ENCODE measurements around the gene AGBL4.

DNA sequence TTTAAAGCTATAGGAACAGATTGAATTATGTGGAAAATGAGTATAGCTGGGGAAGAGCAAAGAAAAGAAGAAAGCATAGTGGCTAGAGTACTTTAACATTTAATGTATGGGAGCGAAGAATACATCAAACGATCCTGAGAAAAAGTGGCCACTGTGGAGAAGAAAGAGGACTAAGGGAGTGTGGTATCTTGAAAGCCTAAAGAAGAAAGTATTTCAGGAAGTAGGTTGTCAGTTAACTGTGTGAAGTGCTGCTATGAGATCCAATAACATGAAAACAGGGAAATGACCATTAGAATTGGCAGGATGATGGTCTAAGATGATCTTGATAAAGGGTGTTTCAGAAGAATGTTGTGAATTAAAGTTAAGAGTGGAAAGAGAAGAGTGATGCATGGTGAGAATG, 1027.4 kb downstream of the AGBL4 start:
- TF ChIP-seq, protein P1, sequence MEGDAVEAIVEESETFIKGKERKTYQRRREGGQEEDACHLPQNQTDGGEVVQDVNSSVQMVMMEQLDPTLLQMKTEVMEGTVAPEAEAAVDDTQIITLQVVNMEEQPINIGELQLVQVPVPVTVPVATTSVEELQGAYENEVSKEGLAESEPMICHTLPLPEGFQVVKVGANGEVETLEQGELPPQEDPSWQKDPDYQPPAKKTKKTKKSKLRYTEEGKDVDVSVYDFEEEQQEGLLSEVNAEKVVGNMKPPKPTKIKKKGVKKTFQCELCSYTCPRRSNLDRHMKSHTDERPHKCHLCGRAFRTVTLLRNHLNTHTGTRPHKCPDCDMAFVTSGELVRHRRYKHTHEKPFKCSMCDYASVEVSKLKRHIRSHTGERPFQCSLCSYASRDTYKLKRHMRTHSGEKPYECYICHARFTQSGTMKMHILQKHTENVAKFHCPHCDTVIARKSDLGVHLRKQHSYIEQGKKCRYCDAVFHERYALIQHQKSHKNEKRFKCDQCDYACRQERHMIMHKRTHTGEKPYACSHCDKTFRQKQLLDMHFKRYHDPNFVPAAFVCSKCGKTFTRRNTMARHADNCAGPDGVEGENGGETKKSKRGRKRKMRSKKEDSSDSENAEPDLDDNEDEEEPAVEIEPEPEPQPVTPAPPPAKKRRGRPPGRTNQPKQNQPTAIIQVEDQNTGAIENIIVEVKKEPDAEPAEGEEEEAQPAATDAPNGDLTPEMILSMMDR (IDR thresholded peaks at IDR 0.05) = no peak
- no peak for TF ChIP-seq POLR2A (IDR thresholded peaks at IDR 0.05)
- TF ChIP-seq POLR2AphosphoS5 (IDR thresholded peaks at IDR 0.05) = no peak

Data from breast epithelium (tissue), 3 donors.